Suprapubic skin (tissue), 4 donors: ENCODE data around the gene EFCAB8.

ENCODE experiments used
- CTCF ChIP-seq, 2 donors: fragments of 200-600 bp in 1 of 2; fragments of 450-650 bp in 1 of 2; sonication (generic) in 1 of 2; IDR thresholded peaks; one replicate each; pipeline ENCODE4 v1.5.1; 2016 to 2019; ENCODE audit warnings: antibody characterized with exemption in 2 of 2, mild to moderate bottlenecking in 1 of 2, moderate library complexity in 1 of 2
- EP300 ChIP-seq: sonication (generic); formaldehyde crosslinking; IDR thresholded peaks from one replicate; pipeline ENCODE4 v1.6.1; 2017; ENCODE audit warnings: antibody characterized with exemption
- POLR2A ChIP-seq, 2 donors: fragments of 450-650 bp; IDR thresholded peaks; one replicate each; pipeline ENCODE4 v1.6.1; 2017; ENCODE audit warnings: antibody characterized with exemption in 2 of 2, mild to moderate bottlenecking in 2 of 2, moderate library complexity in 2 of 2
- POLR2AphosphoS5 ChIP-seq, 3 donors: sonication (generic); formaldehyde crosslinking; IDR thresholded peaks; one replicate each; pipeline ENCODE4 v1.6.1; 2017; ENCODE audit warnings: antibody characterized with exemption in 3 of 3

- TF ChIP-seq POLR2A (IDR thresholded peaks at IDR 0.05) (no peak), CTCF (IDR thresholded peaks at IDR 0.05) (no peak), POLR2AphosphoS5 (IDR thresholded peaks at IDR 0.05) (no peak), EP300 (no peak)
These were observed 35.6 kb upstream of the EFCAB8 start for GRCh38 chr20:32823078-32823477.
